T-helper 2 cell treated with Interferon-gamma antibody and Interleukin-4, amounts not matched to agents 5 μg/mL and 100 μg/mL, for 36 hours (primary cell): ENCODE results near the gene THOC3.
A peak's percentile ranks its signal among the peaks of the same experiment; 100 is the strongest.
"Not testable (repeated sequence)": the region's sequence is repeated elsewhere in the genome, so short reads cannot be mapped to it uniquely, and the experiment has no call there.

Experiments used
- DNase-seq: peaks from one replicate; pipeline ENCODE4 v3.0.0; 2021; ENCODE audit warnings: low spot score
- H3K27ac Mint-ChIP-seq: one replicate; pipeline ENCODE4 v1.8.0; 2021; ENCODE audit warnings: mild to moderate bottlenecking, mixed read lengths
- H3K27me3 Mint-ChIP-seq: one replicate; pipeline ENCODE4 v1.8.0; 2021; ENCODE audit warnings: low read depth, mixed read lengths
- H3K36me3 Mint-ChIP-seq: one replicate; pipeline ENCODE4 v1.8.0; 2021; ENCODE audit warnings: low read depth, mixed read lengths
- H3K4me1 Mint-ChIP-seq: one replicate; pipeline ENCODE4 v1.8.0; 2021; ENCODE audit warnings: low read depth, mixed read lengths
- H3K4me3 Mint-ChIP-seq: one replicate; pipeline ENCODE4 v1.8.0; 2022; ENCODE audit warnings: mild to moderate bottlenecking, moderate library complexity, mixed read lengths
- H3K9me3 Mint-ChIP-seq: one replicate; pipeline ENCODE4 v1.8.0; 2021; ENCODE audit warnings: mixed read lengths

Gene THOC3, protein sequence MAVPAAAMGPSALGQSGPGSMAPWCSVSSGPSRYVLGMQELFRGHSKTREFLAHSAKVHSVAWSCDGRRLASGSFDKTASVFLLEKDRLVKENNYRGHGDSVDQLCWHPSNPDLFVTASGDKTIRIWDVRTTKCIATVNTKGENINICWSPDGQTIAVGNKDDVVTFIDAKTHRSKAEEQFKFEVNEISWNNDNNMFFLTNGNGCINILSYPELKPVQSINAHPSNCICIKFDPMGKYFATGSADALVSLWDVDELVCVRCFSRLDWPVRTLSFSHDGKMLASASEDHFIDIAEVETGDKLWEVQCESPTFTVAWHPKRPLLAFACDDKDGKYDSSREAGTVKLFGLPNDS

DNA sequence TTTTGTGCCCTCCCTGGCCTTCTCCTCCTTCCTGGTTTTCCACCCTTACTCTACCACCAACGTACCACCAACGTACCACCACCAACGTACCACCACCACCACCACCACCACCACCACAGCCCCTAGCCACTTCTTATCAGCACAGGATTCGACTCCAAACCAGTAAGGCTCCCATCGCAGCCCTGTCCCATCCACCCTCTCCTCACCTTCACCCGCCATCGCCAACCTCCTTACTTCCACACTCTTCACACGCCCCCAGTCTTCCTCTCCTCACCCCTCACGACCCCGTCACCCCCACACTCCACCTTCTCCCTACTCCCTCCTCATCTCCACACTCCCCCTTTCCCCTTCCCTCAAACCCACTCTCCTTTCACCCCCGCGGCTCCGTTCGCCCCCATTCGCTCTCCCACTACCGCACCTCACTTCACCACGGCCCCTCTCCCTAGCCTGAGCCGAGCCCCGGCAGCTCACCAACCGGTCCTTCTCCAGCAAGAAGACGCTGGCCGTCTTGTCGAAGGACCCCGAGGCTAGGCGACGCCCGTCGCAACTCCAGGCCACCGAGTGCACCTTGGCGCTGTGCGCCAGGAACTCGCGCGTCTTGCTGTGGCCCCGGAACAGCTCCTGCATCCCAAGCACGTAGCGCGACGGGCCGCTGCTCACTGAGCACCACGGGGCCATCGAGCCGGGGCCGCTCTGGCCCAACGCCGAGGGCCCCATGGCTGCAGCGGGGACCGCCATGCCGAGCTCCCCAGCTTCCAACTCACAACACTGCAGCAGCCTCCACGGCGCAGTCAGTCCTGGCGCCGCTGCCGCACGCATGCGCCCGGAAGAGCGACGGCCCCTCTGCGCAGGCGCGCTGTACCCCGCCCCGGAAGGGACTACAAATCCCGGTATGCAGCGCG is at the start of gene THOC3:
Gene THOC3 (minus strand): TSS at position 845 of the 902 bp plus-strand sequence. CDS start 107 bp downstream, at position 738.
- not testable (repeated sequence) for H3K4me1 Mint-ChIP-seq, H3K27me3 Mint-ChIP-seq, H3K36me3 Mint-ChIP-seq, H3K9me3 Mint-ChIP-seq
- peak within 1 kb of the TSS; percentile 90 for H3K4me3 Mint-ChIP-seq
- H3K27ac Mint-ChIP-seq = peak within 1 kb of the TSS; percentile 72
- DNase-seq = peak; percentile 86

DNA sequence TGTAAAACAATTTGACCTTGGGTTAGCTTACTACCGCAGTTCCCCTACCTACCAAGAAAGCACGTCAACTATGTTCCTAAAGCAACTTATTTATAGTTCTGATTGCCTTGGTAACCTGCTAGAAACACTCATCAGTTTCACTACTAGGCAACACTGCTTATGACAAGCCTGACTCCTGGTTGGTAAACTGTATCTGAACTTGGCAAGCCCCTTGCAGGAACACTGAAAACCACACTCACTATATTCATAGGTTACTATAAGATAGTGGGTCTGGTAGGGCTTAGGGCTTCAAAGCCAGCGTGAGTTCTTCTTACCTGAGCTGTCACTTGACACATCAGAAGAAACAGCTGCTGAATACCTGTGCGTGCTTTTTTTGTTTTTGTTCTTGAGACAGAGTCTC is 49.2 kb upstream of the THOC3 start:
- not testable (repeated sequence) for H3K4me1 Mint-ChIP-seq, H3K36me3 Mint-ChIP-seq, H3K9me3 Mint-ChIP-seq, H3K27ac Mint-ChIP-seq, DNase-seq, H3K4me3 Mint-ChIP-seq, H3K27me3 Mint-ChIP-seq

DNA sequence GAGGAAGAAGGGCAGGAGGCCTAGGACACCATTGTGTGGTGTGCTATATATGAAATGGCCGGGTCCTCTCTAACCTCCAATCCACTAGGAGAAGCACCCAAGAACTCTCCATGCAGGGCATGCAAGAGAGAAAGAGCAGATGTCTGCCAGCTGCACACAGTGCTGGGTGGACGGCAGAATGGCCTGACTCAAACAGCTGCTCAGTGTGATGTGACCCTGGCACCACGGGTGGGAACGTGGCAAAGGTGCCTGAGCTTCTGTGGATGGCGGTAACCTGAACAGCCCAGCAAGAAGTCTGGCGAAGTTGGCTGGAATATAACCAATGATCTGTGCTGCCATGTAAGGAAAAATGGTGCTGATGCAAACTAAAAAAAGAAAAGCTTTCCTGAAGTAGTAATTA is 46.2 kb upstream of the THOC3 start:
- not testable (repeated sequence) for H3K4me3 Mint-ChIP-seq, DNase-seq, H3K36me3 Mint-ChIP-seq, H3K9me3 Mint-ChIP-seq, H3K4me1 Mint-ChIP-seq, H3K27ac Mint-ChIP-seq, H3K27me3 Mint-ChIP-seq

DNA sequence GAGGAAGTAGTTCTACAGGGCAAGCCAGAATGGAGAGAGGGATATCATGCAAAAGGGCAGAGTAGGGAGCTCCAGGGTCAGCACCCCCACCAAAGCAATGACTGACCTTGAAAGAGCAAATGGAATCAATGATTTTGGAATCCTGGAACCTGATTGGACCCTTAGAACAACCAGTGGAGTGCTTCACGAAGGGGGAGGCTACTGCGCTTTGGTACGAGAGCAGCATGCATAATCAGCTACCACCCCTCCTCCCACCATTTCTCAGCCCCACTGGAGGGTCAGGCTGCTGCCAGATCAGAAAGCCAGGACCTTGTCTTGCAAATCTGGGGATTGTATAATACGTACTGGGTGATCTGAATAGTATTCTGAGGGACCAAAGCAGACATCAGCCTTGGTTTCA is 43.0 kb upstream of the THOC3 start:
- H3K36me3 Mint-ChIP-seq, DNase-seq, H3K4me3 Mint-ChIP-seq, H3K4me1 Mint-ChIP-seq, H3K9me3 Mint-ChIP-seq, H3K27ac Mint-ChIP-seq, H3K27me3 Mint-ChIP-seq: not testable (repeated sequence)

DNA sequence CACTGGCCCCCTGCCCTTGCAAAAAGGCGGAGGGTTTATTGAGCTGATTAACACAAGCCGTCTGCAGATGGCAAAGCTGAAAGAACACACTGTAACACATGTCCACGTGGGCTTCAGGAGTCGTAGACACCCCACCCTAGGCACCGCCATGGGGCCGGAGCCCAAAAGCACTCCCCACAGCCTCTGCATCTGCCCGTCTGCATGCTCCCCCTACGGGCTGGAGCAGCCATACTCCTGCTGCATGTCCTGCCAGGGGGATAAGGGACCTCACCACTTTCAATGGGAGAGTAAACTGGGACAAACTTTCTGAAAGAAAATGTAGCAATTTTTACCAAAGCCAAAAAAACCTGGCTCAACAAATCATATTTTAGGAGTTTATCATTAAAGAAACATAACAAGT is 42.1 kb upstream of the THOC3 start:
- not testable (repeated sequence) for H3K27me3 Mint-ChIP-seq, H3K27ac Mint-ChIP-seq, DNase-seq, H3K36me3 Mint-ChIP-seq, H3K4me3 Mint-ChIP-seq, H3K9me3 Mint-ChIP-seq
- peaks cover 11% of the 10 kb centered on the region for H3K4me1 Mint-ChIP-seq

DNA sequence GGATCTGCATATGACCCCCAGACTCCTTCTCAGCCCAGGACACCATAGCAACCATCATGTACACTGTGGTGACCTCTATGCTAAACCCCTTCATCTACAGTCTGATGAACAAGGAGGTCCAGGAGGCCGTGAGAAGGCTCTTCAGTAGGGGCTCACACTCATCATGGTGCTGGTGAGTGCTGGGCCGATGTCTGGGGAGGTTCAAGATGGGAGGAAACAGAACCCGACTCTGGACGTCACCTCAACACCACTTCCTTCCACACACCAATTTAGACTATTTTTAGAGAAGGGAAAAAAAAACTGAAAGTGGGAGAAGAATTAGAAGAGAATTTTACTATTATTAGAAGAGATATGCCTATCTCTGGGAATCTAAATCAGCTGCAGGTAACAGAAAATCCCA is 39.1 kb upstream of the THOC3 start:
- H3K9me3 Mint-ChIP-seq, H3K27me3 Mint-ChIP-seq, H3K36me3 Mint-ChIP-seq, DNase-seq: not testable (repeated sequence)
- H3K4me1 Mint-ChIP-seq = peaks cover 11% of the 10 kb centered on the region
- peak overlapping the region; percentile 50 for H3K27ac Mint-ChIP-seq
- peak overlapping the region; percentile 76 for H3K4me3 Mint-ChIP-seq

DNA sequence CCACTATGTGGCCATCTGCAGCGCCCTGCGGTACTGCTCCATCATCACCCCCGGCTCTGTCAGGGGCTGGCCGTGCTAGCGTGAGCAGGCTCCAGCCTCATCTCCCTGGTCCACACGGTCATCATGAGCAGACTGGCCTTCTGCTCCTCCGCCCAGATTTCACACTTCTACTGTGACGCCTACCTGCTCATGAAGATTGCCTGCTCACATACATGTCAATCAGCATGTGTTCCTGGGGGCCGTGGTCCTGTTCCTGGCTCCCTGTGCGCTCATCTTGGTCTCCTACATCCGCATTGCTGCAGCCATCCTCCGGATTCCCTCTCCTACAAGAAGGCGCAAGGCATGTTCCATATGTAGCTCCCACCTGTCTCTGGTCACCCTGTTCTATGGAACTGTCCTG is 38.7 kb upstream of the THOC3 start:
- H3K27ac Mint-ChIP-seq, H3K9me3 Mint-ChIP-seq, H3K27me3 Mint-ChIP-seq, H3K36me3 Mint-ChIP-seq, DNase-seq: not testable (repeated sequence)
- Mint-ChIP-seq H3K4me1 (peaks cover 11% of the 10 kb centered on the region), H3K4me3 (peak overlapping the region; percentile 76)

DNA sequence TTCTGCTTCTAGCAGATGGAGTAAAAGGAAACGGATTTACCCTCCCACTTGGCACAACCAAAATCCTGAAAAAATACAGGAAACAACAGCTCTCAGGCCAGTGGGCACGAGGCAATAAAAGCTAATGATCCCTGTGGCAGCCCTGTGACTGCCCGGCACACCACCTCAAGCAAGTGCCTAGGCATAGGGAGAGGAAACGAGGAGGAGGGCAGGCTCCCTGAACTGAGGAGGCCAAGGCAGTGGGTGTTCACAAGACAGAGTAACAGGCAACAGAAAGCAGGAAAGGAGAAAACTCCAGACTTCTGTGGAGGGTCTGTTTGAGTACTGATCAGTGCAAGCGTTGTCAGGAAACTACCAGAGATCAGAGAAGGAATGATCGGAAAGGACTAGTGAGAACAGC is 29.9 kb upstream of the THOC3 start:
- H3K36me3 Mint-ChIP-seq, H3K27me3 Mint-ChIP-seq, H3K9me3 Mint-ChIP-seq, DNase-seq, H3K4me1 Mint-ChIP-seq, H3K27ac Mint-ChIP-seq, H3K4me3 Mint-ChIP-seq: not testable (repeated sequence)

DNA sequence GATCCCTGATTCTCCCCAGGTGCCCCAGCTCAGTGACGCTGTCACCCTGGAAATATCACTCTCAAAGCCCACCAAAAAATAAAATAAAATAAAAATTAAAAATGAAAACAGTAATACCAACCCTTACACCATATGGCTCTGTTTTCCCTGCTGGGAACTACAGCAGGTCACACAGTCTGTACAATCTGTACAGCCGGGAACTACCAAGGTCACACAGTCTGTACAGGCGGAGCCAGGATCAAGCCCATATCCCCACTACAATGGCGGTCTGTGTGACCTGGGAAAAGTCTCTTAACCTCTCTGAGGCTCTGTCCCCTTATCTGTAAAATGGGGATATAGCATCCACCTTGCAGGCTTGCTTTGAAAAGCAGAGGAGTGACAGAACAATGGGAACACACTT is 29.4 kb upstream of the THOC3 start:
- not testable (repeated sequence) for DNase-seq, H3K4me1 Mint-ChIP-seq, H3K9me3 Mint-ChIP-seq, H3K36me3 Mint-ChIP-seq, H3K27ac Mint-ChIP-seq, H3K4me3 Mint-ChIP-seq, H3K27me3 Mint-ChIP-seq

DNA sequence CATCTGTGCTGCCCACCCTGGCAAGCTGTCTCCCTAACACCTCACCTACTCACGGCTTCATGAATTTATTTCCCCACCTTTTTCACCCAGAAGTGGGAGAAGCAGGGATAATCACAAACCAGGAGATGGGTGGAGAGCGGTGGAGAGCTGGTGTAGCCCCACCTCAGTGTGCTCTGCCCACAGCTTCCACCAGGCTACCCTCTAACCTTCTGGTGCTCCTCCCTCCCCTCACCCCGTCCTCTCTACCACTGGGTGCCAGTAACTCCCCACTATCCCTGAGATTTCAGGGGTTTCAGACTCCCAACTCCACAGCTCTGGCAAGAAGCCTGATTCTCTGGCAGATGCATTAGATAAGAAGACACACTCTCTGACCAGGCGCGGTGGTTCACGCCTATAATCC is 28.7 kb upstream of the THOC3 start:
- not testable (repeated sequence) for H3K4me3 Mint-ChIP-seq, H3K27me3 Mint-ChIP-seq, DNase-seq, H3K36me3 Mint-ChIP-seq, H3K9me3 Mint-ChIP-seq, H3K4me1 Mint-ChIP-seq, H3K27ac Mint-ChIP-seq

DNA sequence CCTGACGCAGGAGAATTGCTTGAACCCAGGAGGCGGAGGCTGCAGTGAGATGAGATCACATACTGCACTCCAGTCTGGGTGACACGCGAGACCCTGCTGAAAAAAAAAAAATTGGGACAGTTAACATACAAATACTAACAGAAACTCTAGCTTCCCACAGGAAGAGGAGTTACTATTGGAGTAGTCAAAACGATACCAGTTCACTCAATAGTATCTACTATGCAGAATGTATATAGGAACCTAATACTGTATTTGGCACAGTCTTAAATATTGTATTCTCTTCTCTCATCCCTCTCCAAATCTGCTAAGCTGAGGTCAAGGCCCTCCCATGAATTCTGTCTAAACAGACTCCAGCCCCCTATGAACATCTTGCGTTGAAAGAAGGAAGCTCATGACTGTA is 27.4 kb upstream of the THOC3 start:
- not testable (repeated sequence) for H3K27me3 Mint-ChIP-seq, H3K36me3 Mint-ChIP-seq, H3K4me1 Mint-ChIP-seq, DNase-seq, H3K9me3 Mint-ChIP-seq, H3K4me3 Mint-ChIP-seq, H3K27ac Mint-ChIP-seq

DNA sequence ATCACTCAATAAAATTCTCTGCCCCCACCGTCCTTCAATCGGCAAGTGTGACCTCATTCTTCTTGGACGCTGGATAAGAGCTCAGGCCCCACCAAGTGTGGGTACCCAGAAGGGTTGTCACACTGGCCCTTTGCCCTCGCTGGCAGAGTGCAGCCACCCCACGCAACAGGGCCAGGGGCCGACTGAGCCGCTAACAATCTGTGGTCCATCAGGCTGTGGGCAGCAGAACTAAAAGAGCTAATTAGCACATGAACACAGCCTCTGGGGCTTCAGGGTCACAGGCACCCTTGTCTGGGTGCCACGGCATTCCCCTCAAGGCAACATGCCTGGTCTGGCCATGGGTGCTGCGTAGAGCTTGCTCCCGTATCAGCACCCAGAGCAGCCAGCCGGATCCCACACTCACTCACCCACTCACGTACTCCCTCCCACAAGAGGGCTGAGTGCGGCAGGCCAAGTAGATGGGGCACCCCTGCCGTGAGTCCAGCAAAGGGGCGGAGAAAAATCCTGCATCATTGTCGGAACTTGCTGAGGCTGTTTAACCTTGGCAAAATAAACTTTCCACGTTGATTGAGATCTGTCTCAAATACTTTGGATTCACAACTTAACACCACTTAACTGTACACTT is 11.4 kb upstream of the THOC3 start:
- not testable (repeated sequence) for H3K4me1 Mint-ChIP-seq, H3K9me3 Mint-ChIP-seq, H3K36me3 Mint-ChIP-seq, H3K27me3 Mint-ChIP-seq, DNase-seq, H3K27ac Mint-ChIP-seq, H3K4me3 Mint-ChIP-seq

DNA sequence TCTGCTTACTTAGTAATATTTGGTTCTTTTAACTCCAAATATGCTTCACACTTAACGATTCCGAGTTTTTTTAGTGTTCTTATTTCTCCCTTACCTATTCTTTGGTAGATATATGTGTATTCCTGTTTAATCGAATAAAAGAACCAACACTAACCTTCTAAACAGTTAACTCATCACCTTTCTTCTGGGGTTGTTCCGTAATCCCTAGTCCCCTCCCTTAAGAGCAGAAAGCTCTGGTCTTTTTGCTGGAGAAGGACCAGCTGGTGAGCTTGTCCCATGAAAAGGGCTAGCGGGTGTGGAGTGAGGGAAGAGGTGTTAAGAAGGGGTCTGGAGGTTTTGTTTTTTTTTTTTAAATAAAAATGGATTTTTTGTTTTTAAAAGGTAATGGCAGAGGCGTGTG is 266 bp upstream of the THOC3 start:
- not testable (repeated sequence) for H3K27me3 Mint-ChIP-seq, H3K9me3 Mint-ChIP-seq, DNase-seq, H3K27ac Mint-ChIP-seq, H3K36me3 Mint-ChIP-seq, H3K4me1 Mint-ChIP-seq
- peak overlapping the region; percentile 29 for H3K4me3 Mint-ChIP-seq

DNA sequence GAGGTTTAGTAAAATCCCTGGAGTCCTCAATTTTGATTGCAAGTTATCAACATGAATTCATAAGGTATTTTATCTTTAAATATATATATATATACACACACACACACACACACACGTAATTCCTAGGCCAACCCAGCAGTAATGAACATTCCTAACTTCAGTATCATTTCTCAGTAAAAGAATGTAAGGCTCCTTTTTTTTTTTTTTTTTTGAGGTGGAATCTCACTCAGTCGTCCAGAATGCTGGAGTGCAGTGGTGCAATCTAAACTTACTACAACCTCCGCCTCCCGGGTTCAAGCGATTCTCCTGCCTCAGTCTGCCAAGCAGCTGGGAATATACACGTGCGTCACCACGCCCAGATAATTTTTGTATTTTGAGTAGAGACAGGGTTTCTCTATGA is 5.8 kb downstream of the THOC3 start:
- H3K36me3 Mint-ChIP-seq, H3K27me3 Mint-ChIP-seq, H3K27ac Mint-ChIP-seq, H3K4me1 Mint-ChIP-seq, H3K9me3 Mint-ChIP-seq, DNase-seq, H3K4me3 Mint-ChIP-seq: not testable (repeated sequence)
